CD4-positive, alpha-beta T cell treated with Interleukin-4 for 4 hours (primary cell): ENCODE data around the gene TMEM125.
A peak's percentile ranks its signal among the peaks of the same experiment; 100 is the strongest.

Experiments used
- DNase-seq: peaks from one replicate; pipeline ENCODE4 v3.0.0-alpha.2; 2020

TMEM125 gene

DNA sequence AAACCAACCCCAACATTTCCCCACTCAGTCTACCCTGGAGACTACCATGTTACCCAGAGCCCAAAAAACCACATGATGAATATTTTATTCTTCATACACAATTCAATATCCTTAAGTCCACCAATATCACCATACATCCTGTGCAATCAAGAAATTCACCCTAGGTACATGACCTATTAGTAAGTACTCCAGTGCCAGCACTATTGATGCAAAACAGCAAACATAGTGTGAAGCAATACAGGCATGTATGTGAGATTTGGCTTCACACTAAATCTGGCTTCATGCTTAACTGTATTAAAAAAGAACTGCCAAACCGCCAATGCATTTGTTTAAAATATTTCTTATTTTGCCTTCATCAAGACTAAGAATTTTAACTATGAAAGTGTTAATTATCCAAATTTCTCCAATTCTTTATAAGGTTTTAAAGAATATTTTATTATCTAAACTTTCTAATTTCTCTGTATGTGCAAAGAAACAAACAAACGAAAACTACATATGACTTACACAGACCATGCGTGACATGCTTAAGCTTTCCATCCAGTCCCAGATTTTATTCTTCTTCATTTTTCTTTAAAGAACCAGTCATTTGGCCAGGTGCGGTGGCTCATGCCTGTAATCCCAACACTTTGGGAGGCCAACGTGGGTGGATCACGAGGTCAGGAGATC is 22.4 kb upstream of the TMEM125 start:
- no peak for DNase-seq

DNA sequence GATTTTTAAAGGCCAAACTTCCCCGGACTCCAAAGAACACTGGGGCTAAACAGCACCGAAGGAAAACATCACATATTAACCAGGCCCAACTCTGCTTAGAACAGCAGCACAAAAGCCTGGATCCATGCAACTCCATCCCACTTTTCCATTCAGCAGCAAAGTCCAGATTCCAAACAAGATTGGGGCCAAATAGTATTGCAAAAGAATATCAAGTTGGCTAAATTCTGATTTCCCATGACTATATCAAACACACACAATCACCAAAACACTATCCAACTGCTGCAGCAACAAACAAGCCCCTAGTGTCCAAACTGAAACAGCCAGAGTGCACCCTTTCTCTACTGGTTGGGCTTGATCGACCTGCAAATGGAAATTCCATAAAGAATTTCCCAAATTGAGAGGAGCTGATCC is 19.4 kb upstream of the TMEM125 start:
- no peak for DNase-seq

DNA sequence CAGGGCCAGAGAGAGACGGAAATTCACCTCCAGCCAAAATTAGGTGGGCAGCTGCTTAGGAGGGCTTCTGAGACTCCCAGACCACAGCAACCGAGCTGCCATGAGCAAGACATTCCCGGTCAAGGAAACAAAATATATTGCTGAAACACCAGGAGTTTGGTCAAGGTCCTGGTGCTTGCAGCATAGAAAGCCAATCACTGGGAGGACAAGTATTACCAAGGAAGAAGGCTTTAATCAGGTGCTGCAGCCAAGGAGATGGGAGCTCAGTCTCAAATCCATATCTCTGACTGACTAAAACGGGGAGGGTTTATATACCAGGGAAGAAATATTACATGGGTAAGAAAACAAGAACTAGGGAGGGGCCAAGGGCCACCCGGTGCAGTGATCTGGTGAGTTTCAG is 18.8 kb upstream of the TMEM125 start:
- no peak for DNase-seq

DNA sequence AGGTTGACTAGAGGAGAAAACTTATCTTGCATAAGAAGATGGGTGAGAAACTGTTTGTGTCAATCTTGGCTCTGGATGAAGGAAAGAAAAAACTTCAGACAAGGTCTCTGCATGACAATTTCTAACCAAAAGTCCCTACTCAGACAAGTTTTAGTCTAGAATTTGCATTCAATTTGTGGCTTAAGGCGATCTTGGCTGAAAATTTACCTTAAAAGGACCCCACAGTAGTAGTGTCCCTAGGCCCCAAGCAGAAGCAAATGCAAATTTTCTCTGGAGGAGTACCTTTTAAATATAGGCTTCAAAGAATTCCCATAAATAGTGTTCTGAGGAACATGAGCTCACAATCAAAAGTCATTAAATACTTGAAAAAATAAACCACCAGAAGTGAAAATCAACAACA is 17.6 kb upstream of the TMEM125 start:
- no peak for DNase-seq

DNA sequence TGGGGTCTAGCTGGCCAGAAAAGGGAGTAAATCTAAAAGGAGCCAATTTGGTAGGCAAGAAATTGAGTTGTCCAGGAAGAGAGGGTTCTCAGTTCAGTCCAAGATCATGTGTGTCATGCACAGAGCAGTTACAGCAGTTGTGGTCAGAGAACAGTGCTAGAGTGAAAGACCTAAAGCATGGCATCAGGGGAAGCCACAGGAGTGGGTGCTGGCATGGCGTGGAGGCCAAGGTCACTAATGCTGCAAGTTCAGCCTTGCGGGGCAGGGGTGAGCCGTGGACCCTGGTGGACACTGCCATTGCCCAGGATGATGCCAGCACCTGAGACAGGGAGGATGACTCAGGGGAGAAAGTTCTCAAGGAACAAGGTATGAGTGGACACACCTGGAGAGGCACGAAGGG is 16.6 kb upstream of the TMEM125 start:
- no peak for DNase-seq

DNA sequence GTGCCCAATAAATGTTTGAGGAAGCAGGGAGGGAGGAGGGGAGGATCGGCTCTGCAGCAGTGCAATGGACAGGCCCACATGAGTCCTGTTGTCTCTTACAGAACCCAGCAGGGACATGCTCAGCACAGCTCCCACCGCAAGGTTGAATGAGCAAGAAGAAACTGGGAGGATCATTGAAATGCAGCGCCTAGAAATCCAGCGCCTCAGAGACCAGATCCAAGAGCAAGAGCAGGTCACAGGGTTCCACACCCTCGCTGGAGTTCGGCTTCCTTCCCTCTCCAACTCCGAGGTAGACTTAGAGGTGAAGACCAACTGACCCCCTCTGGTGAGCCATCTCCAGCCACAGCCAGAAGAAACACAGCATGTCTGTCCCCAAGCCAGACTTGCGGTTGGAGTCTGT is 15.9 kb upstream of the TMEM125 start:
- no peak for DNase-seq

DNA sequence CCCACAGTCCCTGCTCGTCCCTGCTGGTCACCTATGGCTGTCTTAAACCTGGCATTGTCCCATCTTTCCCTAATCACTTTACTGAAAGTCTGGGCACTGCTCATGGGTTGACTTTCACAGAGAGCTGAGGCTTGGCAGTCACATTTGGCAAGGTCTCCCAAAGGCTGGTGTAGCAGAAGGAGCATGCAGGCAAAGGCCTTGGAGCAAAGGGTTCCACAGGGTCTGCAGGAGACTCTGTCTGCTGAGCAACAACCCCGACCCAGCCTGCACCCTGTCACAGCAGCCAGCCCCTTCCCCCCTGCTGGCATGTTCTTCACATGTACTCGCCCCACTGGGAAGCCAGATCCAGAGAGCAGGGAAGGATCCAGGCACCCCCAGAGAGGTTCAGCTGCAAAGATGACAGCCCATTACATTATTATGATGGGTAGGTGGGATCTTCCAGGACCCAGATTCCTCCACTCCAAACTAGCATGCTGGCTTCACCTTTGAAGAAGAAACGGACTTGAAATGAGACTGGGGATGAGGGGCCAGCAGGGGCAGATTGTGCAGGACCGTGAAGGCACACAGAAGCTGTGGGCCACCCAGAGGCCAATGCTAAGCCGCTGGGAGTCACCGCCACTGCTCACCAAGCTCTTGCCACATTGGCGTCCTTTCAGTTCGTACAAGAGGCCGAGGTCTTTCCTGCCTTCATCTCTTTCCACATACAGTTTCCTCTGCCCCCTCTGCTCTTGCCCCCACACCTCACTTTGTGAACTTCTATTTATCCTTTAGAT is 14.2 kb upstream of the TMEM125 start:
- no peak for DNase-seq

DNA sequence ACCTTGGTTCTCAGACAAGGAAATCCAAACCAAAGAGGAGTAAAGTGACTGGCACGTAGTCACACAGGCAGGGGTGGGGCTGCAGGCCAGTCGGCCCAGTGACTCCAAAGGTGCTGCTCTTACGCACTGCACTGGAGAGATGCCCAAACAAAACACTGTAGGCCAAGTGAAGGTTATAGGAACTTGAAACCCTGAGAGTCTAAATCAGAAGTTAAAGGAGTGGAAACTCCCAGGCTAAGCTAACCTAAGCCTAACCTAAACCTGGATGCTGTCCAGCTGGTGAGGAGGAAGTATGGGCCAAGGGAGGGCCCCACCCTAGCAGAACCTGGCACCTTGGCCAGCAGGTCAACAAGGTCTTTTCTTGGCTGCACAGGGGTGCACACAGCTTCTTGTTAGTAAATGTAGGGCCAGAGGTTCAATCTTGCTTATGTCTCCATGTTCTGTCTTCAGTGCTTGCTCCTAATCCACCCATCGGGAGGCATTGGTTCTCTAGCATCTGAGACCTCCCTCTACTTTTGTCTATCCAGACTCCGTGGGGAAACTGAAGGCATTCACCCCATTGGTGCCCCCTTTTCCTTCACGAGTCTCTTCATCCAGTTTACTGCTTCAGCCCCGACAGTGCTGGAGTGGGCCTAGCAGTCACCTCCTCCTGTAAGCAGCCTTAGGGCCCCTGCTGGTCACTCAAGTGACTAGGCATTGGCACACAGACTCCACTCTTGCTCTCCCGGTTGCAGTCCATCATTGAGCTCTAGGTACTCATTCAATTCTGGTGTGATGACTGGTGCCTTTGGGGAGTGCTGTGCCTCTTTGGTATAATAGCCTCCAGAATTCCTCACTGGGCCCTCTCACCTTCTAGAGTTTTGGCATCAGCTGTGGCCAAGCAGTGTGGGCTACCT is 12.9 kb upstream of the TMEM125 start:
- DNase-seq = no peak

DNA sequence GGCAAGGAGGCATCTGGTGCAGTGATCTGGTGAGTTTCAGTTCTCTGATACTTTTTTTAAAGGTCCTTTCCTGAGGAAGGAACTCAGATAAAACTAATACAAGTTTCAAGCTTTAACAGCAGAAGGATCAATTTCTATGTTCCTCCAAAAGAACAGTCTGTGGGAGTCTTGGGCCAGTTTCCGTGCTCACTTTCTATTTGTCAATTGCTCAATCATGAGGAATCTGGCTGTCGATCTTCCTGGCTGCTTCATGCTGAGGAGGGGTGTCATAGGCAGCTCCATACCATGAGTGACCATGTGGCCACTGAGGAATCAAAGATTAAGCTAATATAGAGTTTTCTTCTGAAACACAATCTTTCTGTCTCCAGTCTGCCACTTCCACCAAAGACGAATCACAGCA is 11.4 kb upstream of the TMEM125 start:
- no peak for DNase-seq

DNA sequence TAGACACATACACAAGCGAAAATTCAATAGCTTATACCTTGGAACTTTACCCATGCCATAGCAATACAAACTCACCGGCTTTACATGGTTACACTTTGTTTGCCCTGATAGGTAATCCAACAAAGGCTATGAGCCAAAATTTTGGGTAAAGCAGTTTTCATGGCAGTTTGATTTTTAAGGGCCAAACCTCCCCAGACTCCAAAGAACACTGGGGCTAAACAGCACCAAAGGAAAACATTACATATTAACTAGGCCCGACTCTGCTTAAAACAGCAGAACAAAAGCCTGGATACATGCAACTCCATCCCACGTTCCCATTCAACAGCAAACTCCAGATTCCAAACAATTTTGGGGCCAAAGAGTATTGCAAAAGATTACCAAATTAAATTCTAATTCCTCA is 4.4 kb upstream of the TMEM125 start:
- no peak for DNase-seq

DNA sequence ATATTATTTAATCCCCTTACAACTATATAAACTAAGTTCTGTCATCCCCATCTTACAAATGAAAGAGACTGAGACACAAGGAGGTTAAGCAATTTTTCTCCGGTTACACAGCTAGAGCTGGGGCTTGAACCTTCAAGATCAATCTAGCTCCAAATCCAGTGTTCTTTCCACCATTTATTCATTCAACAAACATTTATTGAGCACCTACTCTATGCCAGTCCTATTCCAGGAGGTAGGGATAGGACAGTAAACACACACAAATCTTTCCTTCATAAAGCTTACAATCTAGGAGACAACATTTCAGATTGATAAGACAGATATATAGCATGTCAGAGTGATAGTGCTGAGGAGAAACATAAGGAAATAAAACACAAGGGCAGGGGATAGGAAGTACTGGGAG is 2.9 kb upstream of the TMEM125 start:
- DNase-seq = no peak

DNA sequence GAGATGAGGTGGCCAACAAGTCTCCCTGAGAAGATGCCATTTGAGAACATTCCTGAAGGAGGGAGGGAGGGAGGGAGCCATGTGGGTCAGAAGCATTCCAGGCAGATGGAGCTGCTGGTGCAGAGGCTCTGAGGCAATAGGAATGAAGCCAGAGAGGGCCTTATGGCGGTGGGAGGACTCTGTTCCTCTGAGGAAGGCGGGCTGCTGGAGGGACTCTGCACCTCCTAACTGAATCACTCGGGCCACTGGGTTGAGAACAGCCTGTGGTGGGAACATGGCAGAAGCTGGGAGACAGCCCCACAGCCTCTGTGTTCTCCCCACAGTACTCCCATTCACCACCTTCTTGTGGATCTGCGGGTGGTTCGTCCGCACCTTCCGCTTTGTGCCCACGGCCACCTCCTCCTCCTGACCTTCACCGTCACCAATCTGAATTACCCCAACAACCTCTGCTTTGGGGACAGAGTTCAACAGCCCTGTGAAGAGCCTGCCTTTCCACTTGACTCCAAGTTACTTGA is 2.4 kb upstream of the TMEM125 start:
- no peak for DNase-seq

DNA sequence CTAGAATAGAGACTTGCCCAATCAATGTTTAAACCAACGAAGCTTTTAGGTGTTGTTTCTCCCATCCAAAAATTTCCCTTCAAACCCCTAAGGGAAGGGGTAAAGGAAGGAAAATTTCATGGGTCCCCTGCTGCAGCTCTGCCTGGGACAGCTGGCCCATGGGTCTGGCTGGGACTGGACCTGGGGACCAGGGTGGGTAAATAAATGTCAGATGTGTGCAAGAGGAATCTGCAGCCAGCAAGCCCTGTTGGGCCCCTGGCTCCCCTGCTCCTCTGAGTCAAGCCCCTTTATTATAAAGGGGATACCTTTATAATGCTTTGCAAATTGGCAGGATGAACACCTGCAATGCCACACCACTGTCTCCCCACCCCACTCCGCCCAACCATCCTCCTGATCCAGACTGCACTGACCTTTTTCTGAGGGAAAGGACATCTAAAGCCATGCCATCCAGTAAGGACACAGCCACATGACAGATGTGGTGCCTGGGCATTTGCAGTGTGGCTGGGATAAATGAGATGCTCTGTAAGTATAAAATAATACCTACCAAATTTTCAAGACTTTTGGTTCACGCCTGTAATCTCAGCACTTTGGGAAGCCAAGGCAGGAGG is 1.9 kb upstream of the TMEM125 start:
- DNase-seq = no peak

DNA sequence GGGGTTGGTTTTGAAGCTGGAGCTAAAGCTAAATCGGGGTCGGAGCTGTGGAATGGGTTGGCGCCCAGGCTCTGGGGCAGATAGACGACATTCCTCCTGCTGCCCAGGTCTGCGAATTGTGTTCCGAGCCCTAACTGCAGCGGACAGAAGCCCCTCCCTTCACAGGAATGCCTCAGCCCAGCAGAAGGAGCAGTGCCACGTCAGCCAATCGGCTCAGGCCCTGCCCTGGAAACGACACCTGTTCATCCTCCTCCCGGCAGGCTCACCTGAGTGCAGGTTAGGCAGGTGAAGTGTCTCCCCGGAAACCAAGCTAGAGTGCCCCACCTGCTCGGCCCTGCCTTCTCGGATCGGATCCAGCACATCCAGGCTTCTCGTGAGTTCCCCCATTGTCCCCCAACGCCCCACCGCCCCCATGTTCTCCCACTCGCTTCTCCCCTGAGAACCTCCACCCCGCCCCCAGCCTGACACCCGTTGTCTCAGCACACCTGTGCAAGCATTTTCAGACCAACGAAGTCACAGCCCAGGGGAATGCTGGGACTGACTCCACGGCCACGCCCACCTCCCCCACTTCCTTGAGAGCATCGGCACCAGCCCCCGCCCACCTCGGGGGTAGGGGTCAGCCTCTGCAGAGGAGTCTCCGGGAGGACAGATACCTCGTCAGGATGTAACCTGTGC is 775 bp downstream of the TMEM125 start:
- DNase-seq = no peak

DNA sequence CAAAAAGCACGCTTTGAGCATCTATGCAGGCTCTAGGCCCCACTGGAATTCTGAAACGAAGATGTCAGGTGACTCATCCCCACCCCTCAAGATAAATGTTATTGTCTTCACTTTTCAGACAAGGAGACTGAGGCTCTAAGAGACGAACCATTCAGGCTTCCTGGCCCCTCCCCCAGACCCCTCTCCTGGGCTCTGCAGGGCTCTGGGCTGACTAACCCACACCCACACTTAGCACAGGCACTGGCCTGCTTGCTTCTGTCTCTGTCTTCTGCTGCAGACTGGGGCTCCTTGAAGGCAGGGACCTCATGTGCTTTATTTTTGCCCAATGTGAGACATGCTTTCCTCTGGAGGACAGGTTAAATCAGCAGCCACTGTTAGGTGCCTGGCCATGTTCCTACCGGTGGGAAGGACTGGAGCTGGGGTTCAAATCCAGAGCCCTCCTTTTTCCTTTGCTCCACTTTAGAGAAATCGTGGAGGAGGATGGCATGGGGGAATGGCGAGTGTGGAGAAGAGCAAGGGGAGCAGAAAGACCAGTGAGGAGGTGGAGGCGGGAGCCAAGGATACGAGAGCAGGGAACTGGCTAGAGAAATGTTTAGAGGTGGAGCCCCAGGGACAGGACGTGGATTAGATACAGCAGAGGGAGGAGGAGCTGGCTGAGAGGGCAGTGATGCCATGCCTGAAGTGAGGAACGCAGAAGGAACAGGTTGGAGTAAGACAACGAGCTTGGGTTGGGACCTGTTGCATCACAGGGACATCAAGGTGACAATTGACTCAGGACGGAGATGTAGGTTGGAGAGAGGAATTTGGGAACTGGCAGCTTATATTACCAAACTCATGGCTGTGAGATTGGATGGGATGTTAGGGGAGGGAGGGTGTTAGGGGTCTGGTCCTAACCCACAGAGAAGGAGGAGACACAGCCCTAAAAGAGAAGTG is 1.7 kb downstream of the TMEM125 start:
- DNase-seq = no peak

DNA sequence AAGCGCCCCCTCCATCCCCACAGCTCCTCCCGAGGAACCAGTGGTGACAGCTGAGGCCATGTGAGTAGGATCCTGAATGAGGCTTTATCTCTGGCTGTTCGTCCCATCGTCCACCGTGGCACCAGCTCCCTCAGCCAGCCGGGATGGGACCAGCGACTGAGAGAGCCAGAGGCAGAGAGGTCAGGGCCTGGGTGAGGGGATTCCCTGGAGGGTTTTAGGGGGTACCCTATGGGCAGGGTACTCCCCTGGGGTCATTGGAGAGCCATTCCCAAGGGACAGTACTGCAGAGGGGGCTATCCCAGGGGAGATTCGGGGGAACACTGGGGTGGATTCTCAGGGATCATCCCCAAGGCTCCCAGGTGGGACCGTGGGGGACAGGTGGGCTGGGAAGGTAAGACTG is 2.4 kb downstream of the TMEM125 start:
- no peak for DNase-seq

DNA sequence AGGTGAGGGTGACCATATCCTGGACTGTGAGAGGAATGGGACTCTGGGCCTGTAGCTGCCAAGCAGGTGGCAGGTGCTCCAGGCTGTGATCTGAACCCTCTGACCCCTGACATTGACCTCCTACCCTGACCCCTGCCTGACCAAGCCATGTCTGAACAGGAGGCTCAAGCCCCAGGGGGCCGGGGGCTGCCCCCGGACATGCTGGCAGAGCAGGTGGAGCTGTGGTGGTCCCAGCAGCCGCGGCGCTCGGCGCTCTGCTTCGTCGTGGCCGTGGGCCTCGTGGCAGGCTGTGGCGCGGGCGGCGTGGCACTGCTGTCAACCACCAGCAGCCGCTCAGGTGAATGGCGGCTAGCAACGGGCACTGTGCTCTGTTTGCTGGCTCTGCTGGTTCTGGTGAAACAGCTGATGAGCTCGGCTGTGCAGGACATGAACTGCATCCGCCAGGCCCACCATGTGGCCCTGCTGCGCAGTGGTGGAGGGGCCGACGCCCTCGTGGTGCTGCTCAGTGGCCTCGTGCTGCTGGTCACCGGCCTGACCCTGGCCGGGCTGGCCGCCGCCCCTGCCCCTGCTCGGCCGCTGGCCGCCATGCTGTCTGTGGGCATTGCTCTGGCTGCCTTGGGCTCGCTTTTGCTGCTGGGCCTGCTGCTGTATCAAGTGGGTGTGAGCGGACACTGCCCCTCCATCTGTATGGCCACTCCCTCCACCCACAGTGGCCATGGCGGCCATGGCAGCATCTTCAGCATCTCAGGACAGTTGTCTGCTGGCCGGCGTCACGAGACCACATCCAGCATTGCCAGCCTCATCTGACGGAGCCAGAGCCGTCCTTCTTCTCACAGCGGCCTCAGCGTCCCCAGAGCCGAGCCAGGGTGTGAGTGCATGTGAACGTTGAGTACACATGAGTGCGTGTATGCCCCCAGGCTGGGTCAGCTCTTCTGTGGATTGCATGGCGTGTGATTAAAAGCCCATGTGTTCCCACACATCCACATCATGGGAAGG is 3.1 kb downstream of the TMEM125 start:
- DNase-seq = no peak

DNA sequence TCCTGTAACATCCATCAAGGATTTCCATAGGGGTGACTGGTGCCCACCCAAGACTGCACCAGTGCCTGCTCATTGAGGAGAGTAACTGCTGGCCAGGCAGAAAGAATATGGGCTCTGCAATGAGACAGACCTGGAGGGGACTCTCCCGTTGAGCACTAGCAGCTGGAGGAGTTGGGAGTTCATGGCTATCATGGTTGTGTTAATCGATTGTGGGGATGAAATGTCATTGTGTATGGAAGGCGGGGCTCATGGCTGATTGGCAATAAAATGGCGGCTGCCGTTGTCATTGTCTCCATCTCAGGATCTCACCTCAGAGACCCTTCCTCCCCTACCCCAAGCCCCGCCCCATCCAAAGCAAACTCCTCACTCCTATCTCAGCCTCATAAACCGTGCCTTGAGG is 3.9 kb downstream of the TMEM125 start:
- DNase-seq = no peak

DNA sequence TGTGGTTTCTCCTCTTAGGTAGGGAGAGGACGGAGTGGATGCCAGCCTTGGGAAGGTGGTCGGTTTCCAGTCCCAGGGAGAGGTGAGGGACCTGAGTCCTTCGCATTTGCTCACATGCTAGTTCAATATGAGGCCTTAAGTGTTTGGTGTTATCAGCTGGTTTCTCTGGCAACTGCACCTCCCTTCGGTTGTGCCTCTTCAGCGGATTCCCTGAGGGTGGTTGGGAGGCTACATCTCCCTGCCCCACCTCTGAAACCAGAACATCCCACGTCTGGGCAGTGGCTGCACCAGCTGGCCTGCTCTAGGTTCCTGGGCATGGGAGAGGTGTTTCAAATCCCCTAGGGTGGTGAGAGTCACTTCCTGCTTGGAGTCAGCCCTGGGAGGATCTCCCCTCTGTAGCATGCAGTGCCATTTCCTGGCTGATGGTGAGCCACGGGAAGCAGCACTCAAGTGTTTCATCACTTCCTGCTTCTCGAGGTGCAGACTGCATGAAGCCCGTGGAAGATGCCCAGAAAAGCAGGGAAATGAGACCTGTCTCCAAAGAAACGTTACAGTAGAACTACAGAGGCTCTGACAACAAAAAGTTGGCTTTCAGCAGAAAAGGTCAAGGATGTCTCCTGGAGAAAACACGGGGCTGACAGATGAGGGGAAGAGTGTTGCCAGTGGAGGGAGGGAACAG is 4.5 kb downstream of the TMEM125 start:
- peak; percentile 13 for DNase-seq
